H9 (cell line): Measurements from ENCODE around the gene AOC1. TPM values are rescaled to one million over a fixed set of nuclear protein-coding genes. Genes with fewer than 3 reads are reported as not detected.

Source experiments
- DNase-seq: peaks from one replicate; pipeline ENCODE4 v3.0.0-alpha.2; 2017
- H2AFZ ChIP-seq: one replicate; pipeline ENCODE4 v1.6.1; 2013; ENCODE audit warnings: mild to moderate bottlenecking, low read length, control low read depth, moderate library complexity
- H2AK5ac ChIP-seq: 2 replicates; pipeline ENCODE4 v1.6.1; 2013; ENCODE audit warnings: low read length, control low read depth, mixed read lengths; ENCODE audit not compliant: insufficient read length
- H2BK120ac ChIP-seq: one replicate; pipeline ENCODE4 v1.6.1; 2013; ENCODE audit warnings: low read depth, mild to moderate bottlenecking, low read length, control low read depth, inconsistent platforms; ENCODE audit not compliant: poor library complexity, severe bottlenecking
- H2BK12ac ChIP-seq: 2 replicates; pipeline ENCODE4 v1.6.1; 2013; ENCODE audit warnings: low read length, control low read depth, mixed read lengths, low read depth; ENCODE audit not compliant: insufficient read length
- H2BK15ac ChIP-seq: 2 replicates; pipeline ENCODE4 v1.6.1; 2013; ENCODE audit warnings: low read depth, low read length, control low read depth
- H2BK20ac ChIP-seq: one replicate; pipeline ENCODE4 v1.6.1; 2013; ENCODE audit warnings: low read depth, mild to moderate bottlenecking, low read length, control low read depth, inconsistent platforms; ENCODE audit not compliant: poor library complexity, severe bottlenecking
- H2BK5ac ChIP-seq: 2 replicates; pipeline ENCODE4 v1.6.1; 2013; ENCODE audit warnings: low read length, control low read depth, mixed read lengths; ENCODE audit not compliant: insufficient read length
- H3K14ac ChIP-seq: 2 replicates; pipeline ENCODE4 v1.6.1; 2013; ENCODE audit warnings: low read length, control low read depth; ENCODE audit not compliant: insufficient read depth
- H3K18ac ChIP-seq: 2 replicates; pipeline ENCODE4 v1.6.1; 2013; ENCODE audit warnings: low read depth, mild to moderate bottlenecking, mixed read lengths, low read length, control low read depth; ENCODE audit not compliant: insufficient read length
- H3K23ac ChIP-seq: 2 replicates; pipeline ENCODE4 v1.6.1; 2013; ENCODE audit warnings: low read length, control low read depth, mixed read lengths, low read depth; ENCODE audit not compliant: insufficient read length
- H3K23me2 ChIP-seq: 2 replicates; pipeline ENCODE4 v1.6.1; 2013; ENCODE audit warnings: low read depth, mild to moderate bottlenecking, mixed read lengths, low read length, control low read depth; ENCODE audit not compliant: insufficient read length, poor library complexity, severe bottlenecking
- H3K27ac ChIP-seq: 2 replicates; pipeline ENCODE4 v1.5.1; 2013; ENCODE audit warnings: low read length, control low read depth, mixed read lengths, low read depth; ENCODE audit not compliant: insufficient read length
- H3K27me3 ChIP-seq: 2 replicates; pipeline ENCODE4 v1.6.1; 2013; ENCODE audit warnings: low read length, control low read depth, inconsistent platforms; ENCODE audit not compliant: insufficient read depth
- H3K4ac ChIP-seq: 2 replicates; pipeline ENCODE4 v1.6.1; 2013; ENCODE audit warnings: low read depth, mild to moderate bottlenecking, control low read depth, inconsistent platforms, low read length, moderate library complexity
- H3K4me1 ChIP-seq: 2 replicates; pipeline ENCODE4 v1.6.1; 2013; ENCODE audit warnings: low read length, control low read depth, inconsistent platforms; ENCODE audit not compliant: insufficient read depth
- H3K4me2 ChIP-seq: 2 replicates; pipeline ENCODE4 v1.6.1; 2013; ENCODE audit warnings: low read length, control low read depth, mixed read lengths; ENCODE audit not compliant: insufficient read length, insufficient read depth
- H3K56ac ChIP-seq: 2 replicates; pipeline ENCODE4 v1.6.1; 2013; ENCODE audit warnings: low read depth, mild to moderate bottlenecking, mixed read lengths, low read length, control low read depth; ENCODE audit not compliant: insufficient read length
- H3K79me1 ChIP-seq: 2 replicates; pipeline ENCODE4 v1.6.1; 2013; ENCODE audit warnings: low read depth, mild to moderate bottlenecking, moderate library complexity, low read length, control low read depth, inconsistent platforms; ENCODE audit not compliant: insufficient read depth, poor library complexity, severe bottlenecking
- H3K79me2 ChIP-seq: 2 replicates; pipeline ENCODE4 v1.6.1; 2013; ENCODE audit warnings: low read length, control low read depth, inconsistent platforms; ENCODE audit not compliant: insufficient read depth
- H3K9ac ChIP-seq: 2 replicates; pipeline ENCODE4 v1.6.1; 2013; ENCODE audit warnings: low read length, control low read depth, mixed read lengths; ENCODE audit not compliant: insufficient read length; ENCODE audit errors: extremely low read depth
- H3K9me3 ChIP-seq: one replicate; pipeline ENCODE4 v1.6.1; 2013; ENCODE audit warnings: low read depth, low read length, inconsistent platforms; ENCODE audit not compliant: control insufficient read depth
- H3T11ph ChIP-seq: one replicate; pipeline ENCODE4 v1.6.1; 2013; ENCODE audit warnings: mild to moderate bottlenecking, low read length, control low read depth, inconsistent platforms
- H4K20me1 ChIP-seq: one replicate; pipeline ENCODE4 v1.6.1; 2013; ENCODE audit not compliant: control insufficient read depth, insufficient read length, insufficient read depth
- H4K5ac ChIP-seq: 2 replicates; pipeline ENCODE4 v1.6.1; 2013; ENCODE audit warnings: low read depth, mild to moderate bottlenecking, mixed read lengths, low read length, control low read depth; ENCODE audit not compliant: insufficient read length
- H4K8ac ChIP-seq: replicated peaks from 2 replicates; pipeline ENCODE4 v1.6.1; 2013; ENCODE audit warnings: low read length, control low read depth, mixed read lengths, low read depth; ENCODE audit not compliant: insufficient read length
- H4K91ac ChIP-seq: 2 replicates; pipeline ENCODE4 v1.6.1; 2013; ENCODE audit warnings: low read depth, mild to moderate bottlenecking, moderate library complexity, mixed read lengths, low read length, control low read depth; ENCODE audit not compliant: insufficient read length
- H3K27ac Mint-ChIP-seq, 3 experiments: 2 replicates in 2 of 3; 3 replicates in 1 of 3; pipeline ENCODE4 v1.8.0; 2020 to 2021; ENCODE audit warnings: mixed read lengths in 3 of 3, mild to moderate bottlenecking in 1 of 3, moderate library complexity in 1 of 3
- H3K27me3 Mint-ChIP-seq: 2 replicates; pipeline ENCODE4 v1.8.0; 2021; ENCODE audit warnings: low read depth, mild to moderate bottlenecking, moderate library complexity, mixed read lengths
- H3K36me3 Mint-ChIP-seq, 3 experiments: 2 replicates in 2 of 3; 3 replicates in 1 of 3; pipeline ENCODE4 v1.8.0; 2020 to 2021; ENCODE audit warnings: low read depth in 3 of 3, mixed read lengths in 3 of 3; ENCODE audit not compliant: insufficient read depth in 1 of 3
- H3K4me1 Mint-ChIP-seq, 2 experiments: 2 replicates each; pipeline ENCODE4 v1.8.0; 2020; ENCODE audit warnings: mixed read lengths in 2 of 2
- H3K4me3 Mint-ChIP-seq, 2 experiments: 2 replicates in 1 of 2; 3 replicates in 1 of 2; pipeline ENCODE4 v1.8.0; 2020 to 2021; ENCODE audit warnings: mild to moderate bottlenecking in 2 of 2, mixed read lengths in 2 of 2, moderate library complexity in 1 of 2
- H3K9me3 Mint-ChIP-seq, 2 experiments: 2 replicates in 1 of 2; 3 replicates in 1 of 2; pipeline ENCODE4 v1.8.0; 2020; ENCODE audit warnings: mild to moderate bottlenecking in 2 of 2, mixed read lengths in 2 of 2, moderate library complexity in 1 of 2
- CTCF ChIP-seq: fragments of 200-600 bp; sonication (generic); conservative IDR thresholded peaks from 3 replicates; pipeline ENCODE4 v1.8.0; 2021; ENCODE audit warnings: antibody characterized with exemption, mild to moderate bottlenecking
- WGBS: extraction: QIAGEN DNeasy Blood & Tissue Kit; methylation state at CpG from one replicate; pipeline ENCODE4 v1.1.7; 2013; ENCODE audit warnings: missing lambda C conversion rate, low lambda C conversion rate, mixed read lengths; ENCODE audit not compliant: insufficient read length; ENCODE audit errors: extremely low coverage; 5-methylcytosine and 5-hydroxymethylcytosine counted together
- total RNA-seq: library from RNA; stranded (reverse); gene quantifications from 2 replicates; pipeline ENCODE4 v1.2.1, GENCODE V29; 2021

Gene AOC1
- total RNA-seq, 1 experiment from 2014 or later, result 0.28 TPM

- H3K14ac ChIP-seq, result no peak overlapping the region
- no peak overlapping the region for H3K9ac ChIP-seq
These were observed 39.4 kb downstream of the AOC1 start for GRCh38 chr7:150891740-150892139.

More at GRCh38 chr7:150891740-150892139, 39.4 kb downstream of the AOC1 start:
- Histone ChIP-seq H4K91ac (no peak overlapping the region), H4K20me1 (no peaks in the 10 kb centered on the region), H2BK15ac (no peak overlapping the region), H3K9me3 (no peaks in the 10 kb centered on the region), H3K4me2 (no peak overlapping the region), H2BK20ac (no peak overlapping the region), H3K79me1 (no peaks in the 10 kb centered on the region), H3K27ac (no peak overlapping the region), H4K5ac (no peak overlapping the region), H4K8ac (no peak overlapping the region), H3K56ac (no peak overlapping the region), H3K23ac (no peak overlapping the region), H3K4ac (no peak overlapping the region), H2BK5ac (no peak overlapping the region), H2BK120ac (no peak overlapping the region), H2AK5ac (no peak overlapping the region), H3K23me2 (no peaks in the 10 kb centered on the region), H3T11ph (no peak overlapping the region), H3K18ac (no peak overlapping the region), H3K27me3 (no peaks in the 10 kb centered on the region), H2BK12ac (no peak overlapping the region), H2AFZ (no peak overlapping the region), H3K4me1 (no peaks in the 10 kb centered on the region), H3K79me2 (no peaks in the 10 kb centered on the region)
- no CpG with 5 or more reads among the region's 5 CpGs for WGBS
- H3K9me3 Mint-ChIP-seq, result peaks cover 14 to 27% of the 10 kb centered on the region in 2 experiments
- H3K27me3 Mint-ChIP-seq, result peaks cover 30% of the 10 kb centered on the region
- H3K27ac Mint-ChIP-seq, result no peak overlapping the region; a peak in 1 of 7 replicates
- no peaks in the 10 kb centered on the region for H3K4me1 Mint-ChIP-seq
- no peak for TF ChIP-seq CTCF
- H3K36me3 Mint-ChIP-seq, result no peaks in the 10 kb centered on the region
- no peak overlapping the region for H3K4me3 Mint-ChIP-seq
- DNase-seq, result no peak
